ENCODE data around the gene RUNX2.

- TF ChIP-seq CTCF (optimal IDR thresholded peaks at IDR 0.05 in 1 of 3, IDR thresholded peaks at IDR 0.05 in 1 of 3, conservative IDR thresholded peaks at IDR 0.05 in 1 of 3; ENCODE audit: extremely low read depth in 1 of 3, insufficient read depth in 2 of 3, low read length in 3 of 3): no peak
- TF ChIP-seq EZH2 (IDR thresholded peaks at IDR 0.05; ENCODE audit: low read length): no peak
These were observed 36.9 kb downstream of the RUNX2 start for GRCh38 chr6:45365036-45365435.
